Fibroblast of gingiva (primary cell): ENCODE results near the gene TPCN2.

Source experiments
- DNase-seq: peaks from one replicate; pipeline ENCODE4 v3.0.0-alpha.2; 2011; ENCODE audit warnings: low read depth

Gene TPCN2

GRCh38 chr11:69094915-69095290, 46.2 kb downstream of the TPCN2 start:
- no peak for DNase-seq

GRCh38 chr11:69095300-69095699, 46.6 kb downstream of the TPCN2 start:
- no peak for DNase-seq

DNA sequence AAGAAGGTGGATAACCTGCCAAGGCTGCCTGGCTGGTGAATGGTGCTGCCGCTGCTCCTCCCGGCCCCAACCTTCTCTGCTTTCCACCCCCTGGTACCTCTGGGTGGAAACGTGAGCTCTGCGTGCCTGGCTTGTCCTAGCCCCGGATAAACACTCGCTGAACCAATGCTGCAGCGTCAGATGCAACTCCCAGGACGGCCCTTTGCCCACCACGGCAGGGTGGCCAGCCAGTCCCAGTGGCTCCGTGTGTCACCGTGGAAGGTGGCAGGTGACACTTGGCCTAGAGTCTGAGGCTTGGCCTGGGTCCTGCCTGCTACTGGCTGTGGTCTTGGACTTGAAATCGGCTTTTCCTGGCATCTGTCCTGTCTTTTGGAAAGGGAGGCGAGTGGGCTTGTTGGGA, 47.7 kb downstream of the TPCN2 start:
- DNase-seq: no peak

- no peak for DNase-seq
Observed at GRCh38 chr11:69097263-69097662, 48.5 kb downstream of the TPCN2 start.

- no peak for DNase-seq
Observed at GRCh38 chr11:69099180-69099579, 50.4 kb downstream of the TPCN2 start.

- DNase-seq: no peak
Observed at GRCh38 chr11:69100454-69101114, 51.9 kb downstream of the TPCN2 start.

DNA sequence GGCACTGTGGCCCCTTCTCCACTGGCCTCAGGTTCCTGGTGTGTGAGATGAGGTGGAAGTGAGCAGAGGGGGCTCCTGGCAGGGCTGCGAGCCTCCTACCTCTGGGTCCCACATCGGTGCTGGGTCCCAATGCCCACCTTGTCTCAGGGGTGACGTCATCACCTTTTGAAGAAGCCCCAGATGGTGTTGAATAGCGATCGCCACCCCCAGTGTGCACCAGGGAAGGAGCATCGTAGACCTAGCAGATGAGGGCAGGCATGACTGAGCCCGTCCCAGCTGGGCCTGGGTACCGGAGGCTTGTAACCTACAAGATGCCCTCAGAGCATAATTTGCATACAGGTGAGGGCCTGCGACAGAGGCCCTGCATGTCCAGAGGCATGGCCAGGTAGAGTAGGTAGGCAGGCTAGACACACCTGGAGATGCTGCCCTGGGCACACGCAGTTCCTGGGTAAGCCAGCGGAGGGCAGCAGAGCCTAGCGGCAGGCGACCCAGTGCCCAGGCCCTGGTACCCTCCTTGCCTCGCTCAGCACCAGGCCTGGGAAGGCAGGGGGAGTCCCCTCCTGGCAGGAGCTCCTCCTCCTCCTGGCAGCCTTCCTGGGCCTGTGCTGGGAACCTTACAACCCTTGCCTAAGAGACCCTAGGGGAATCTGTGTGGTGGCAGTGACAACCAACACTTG, 52.5 kb downstream of the TPCN2 start:
- peak; percentile 81 for DNase-seq

DNA sequence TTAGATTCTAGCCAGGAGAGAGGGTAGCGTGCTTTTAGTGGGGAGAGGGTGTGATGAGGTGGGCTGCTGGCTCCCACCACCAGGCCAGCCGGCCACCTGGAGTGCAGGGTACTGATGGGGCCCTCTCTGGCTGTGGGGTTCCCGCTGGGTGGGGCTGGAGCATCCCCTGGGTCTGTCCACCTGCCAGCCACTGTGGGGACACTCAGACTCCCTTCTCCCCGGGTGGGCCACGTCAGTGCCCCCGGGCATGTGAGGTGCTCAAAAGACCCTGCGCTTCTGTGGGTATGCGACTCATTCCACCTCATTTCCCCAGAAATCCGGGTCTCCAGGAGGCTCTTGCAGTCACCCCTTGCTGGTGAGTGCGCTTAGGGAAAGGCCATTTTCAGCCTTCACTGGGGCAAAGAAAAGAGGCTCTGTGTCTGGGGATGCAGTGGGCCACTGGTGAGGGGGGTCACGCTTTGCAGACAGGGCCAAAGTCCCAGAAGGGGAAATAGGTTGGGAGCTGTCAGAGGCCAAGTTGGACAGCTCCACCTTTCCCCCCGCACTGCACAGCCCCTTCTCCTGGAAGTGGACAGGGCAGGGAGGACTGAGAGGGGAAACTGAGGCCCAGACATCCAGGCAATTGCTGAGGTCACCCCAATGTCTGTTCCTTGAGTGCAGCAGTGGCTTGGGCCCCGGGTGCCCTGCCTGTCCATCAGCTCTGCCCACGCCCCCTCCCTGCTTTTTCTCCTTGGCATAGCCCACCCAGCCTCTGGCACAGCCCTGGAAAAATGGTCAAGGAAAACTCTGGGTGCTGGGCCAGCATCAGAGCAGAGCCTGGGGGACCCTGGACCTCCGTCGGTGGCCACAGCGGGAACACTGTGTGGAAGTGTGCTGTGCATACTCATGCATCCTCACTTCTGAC, 53.3 kb downstream of the TPCN2 start:
- DNase-seq: no peak

DNA sequence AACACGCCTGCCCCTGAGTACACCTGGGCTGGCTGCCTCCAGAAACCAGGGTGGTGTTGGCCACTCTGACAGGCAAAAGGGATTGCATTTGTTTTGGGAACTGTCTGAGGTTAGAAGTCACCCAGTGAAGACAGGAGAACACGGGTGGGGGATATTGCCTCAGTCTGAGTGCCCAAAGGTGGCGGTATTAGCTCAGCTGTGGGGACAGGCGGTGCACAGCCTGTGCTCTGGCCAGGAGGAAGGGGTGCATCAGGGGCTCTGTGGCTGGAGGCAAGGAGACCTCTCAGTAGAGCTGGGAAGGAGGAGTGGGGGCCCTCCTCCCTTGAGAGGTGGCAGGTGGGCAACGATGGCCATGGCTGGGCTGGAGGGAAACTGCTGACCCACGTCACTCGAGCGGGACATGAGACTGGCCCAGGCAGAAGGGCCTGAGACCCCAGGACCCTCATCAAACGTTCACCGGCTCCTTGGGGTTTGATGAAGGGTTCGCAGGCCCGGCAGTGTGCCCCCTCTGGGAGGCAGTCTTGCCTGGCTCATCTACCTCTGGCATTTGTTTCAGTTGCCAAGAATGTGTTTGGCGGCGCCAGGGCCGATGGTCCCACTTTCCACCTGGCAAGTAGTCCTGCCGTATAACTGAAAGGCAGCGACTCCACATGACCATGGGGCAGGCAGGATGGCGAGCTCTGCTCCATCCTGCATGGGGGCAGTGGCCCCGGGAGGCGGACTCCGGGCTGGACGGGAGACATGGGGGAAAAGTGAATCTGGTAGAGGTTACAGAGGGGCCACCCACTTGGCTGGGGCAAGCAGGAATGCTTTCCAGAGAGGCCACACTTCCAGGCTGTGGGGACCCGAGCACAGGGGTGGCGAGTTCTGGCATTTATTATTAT, 54.2 kb downstream of the TPCN2 start:
- no peak for DNase-seq

DNA sequence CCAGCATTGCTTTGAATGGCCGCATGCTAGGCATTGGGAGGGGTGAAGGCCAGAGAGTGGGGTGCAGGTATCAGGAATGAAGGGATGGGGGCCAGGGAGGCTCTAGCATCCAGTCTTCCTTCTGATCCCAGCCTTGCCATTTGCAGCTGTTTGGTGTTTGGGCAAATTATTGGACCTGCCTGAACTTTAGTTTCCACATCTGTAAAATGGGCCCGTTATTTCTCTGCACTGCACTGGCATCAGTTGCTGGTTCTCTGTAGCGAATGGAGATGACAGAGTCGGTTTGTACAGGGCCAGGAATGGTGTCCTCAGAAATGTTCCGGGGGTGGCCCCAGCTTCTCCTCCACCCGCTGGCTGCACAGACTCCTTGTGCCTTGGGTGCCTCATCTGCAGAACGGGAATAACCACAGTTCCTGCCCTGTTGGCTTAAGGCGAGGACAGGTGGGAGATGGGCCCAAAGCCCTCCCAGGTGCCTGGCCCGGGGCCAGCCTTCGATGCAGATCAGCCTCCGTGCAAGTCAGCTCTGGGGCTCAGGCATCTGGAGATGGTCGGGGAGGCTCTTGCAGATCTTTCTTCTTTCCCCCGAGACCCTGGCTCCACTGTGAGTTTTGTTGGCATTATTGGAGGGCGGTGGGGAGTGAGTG, 55.6 kb downstream of the TPCN2 start:
- DNase-seq: no peak

DNA sequence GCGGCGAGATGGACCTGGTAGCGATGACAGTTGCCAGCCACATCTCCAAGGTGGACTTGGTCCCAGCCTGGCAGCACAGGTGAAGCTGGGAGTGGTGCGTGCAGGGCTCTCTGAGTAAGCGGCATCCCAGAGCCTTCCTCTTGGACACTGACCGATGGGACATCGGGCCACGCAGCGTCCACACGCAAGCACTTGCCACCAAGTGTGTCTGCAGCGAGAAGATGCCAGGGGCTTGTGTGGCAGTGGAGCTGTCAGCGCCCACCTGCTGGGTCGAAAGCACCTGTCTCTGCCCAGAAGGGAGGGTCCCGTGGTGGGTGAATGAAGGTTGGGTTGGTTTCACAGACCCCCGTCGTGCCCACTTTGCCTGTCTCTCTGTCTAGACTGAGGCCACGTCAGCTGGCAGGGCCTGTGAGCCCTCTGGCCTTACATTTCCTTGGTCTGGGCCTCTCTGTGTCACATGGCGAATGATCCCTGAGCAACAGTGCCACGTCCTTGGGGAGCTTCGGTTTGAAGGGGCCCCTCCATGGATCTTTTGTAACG, 56.2 kb downstream of the TPCN2 start:
- DNase-seq: no peak

DNA sequence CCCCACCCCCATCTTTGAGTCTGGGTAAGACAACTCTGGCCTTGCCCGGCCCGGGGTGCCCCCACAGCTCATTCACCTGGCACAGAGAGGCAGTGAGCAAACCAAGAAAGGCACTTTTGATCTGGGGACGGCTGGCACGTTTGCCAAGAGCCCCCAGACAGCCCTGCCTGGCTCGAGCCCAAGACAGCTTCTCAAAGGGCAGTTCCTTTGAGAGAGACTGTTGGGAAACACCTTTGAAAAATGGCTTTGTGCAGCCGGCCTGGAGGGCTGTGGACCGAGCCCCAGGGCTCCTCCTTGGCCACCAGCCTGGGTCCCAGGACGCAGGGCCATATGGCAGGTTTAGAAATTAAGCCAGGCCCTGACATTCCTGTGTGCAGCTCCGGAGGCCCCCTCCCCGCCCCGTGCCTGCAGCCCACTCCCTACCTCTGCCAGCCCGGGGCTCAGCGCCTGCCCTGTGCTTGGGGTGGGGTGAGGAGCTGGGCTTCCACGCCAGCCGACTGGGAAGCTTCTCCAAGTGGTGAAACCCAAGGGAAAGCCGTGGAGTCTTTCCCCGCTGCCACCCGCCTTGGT, 56.8 kb downstream of the TPCN2 start:
- DNase-seq: no peak

DNA sequence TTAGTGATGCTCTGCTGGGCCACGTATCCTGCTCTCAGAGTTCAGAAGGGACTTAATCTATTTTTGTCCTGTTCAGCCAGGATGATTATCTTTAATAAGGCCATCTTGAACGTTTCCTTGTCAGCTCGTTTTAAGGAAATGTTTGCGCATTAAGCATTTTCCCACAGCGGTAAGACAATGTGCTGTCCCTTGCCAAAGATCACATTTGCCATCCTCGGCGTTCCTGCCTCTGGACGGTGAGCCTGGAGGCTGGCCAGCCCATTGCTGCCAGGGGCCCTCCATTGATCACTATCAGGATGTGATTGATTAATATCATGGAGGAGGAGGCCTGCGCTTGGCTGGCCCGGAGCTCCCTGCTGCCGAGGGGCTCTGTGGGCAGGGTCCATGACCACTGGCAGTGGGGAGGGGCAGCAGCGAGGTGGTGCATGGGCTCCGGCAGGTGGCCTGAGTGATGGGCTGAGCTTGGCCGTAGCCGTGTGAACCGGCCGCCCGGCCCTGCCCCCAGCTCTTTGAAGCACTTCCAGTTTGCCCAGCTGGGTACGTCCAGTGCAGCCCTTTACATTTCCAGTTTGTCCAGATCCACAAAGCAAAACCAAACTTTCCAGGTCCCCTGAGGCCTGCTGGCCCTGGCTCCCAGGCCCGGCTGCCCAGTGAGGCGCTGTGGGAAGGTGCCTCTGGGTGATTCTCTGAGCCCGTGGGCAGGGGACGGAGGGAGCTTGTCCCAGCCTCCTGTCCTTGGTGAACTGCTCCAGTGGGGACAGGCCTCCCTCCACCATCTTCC, 57.5 kb downstream of the TPCN2 start:
- DNase-seq: no peak

- no peak for DNase-seq
Observed at GRCh38 chr11:69107413-69107812, 58.7 kb downstream of the TPCN2 start.

DNA sequence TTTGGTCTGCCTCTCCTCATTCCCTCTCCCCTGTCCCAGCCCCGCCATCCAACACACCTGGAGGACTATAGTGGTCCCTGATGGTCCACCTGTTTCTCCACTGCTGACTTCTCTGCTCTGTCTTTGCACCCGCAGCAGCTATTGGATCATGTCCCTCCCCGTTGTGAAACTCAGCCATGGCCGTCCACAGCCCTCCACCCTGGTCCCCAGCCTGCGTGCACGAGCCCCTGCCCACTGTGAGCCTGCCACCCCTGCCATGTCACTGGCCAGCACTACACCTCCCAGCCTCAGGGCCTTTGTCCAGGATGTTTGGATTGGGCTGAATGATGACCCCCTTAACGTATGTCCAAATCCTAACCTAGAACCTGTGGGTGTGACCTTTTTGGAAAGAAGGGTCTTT, 59.3 kb downstream of the TPCN2 start:
- no peak for DNase-seq

DNA sequence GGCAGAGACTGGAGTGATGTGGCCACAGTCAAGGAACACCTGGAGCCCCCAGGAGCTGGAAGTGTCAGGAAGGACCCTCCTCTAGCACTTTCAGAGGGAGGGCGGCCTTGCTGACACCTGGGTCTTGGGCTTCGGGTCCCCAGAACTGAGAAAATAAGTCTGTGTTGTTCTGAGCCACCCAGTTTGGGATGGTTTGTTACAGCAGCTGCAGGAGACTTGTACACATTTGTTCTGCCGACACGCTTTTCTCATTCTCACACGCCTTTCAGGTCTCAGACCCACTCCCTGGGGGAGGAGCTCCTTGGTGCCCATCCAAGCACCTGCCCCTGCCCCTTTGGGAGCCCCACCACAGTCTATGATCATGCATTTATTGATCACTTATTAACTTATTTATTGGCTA, 59.8 kb downstream of the TPCN2 start:
- DNase-seq: no peak

GRCh38 chr11:69109101-69109500, 60.4 kb downstream of the TPCN2 start:
- no peak for DNase-seq

DNA sequence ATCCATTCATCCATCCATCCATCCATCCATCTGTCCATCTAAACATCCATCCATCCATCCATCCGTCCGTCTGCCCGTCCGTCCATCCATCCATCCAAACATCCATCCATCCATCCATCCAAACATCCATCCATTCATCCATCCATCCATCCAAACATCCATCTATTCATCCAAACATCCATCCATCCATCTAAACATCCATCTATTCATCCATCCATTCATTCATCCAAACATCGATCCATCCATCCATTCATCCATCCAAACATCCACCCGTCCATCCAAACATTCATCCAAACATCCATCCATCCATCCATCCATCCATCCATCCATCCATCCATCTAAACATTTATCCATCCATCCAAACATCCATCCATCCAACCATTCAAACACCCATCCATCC, 61.7 kb downstream of the TPCN2 start:
- no peak for DNase-seq

- DNase-seq: no peak
Observed at GRCh38 chr11:69111624-69112542, 63.2 kb downstream of the TPCN2 start.
